Brain microvascular endothelial cell (primary cell): ENCODE data around the gene HOXD11.

Experiments
- DNase-seq: peaks from one replicate; pipeline ENCODE4 v3.0.0-alpha.2; 2020
- H3K27ac ChIP-seq: fragments of 250-450 bp; sonication (Bioruptor Pico); 2 replicates; pipeline ENCODE4 v1.5.1; 2020; ENCODE audit warnings: mild to moderate bottlenecking, moderate library complexity
- H3K27me3 ChIP-seq: fragments of 250-450 bp; sonication (Bioruptor Pico); replicated peaks from 2 replicates; pipeline ENCODE4 v1.5.1; 2020; ENCODE audit warnings: mild to moderate bottlenecking
- H3K36me3 ChIP-seq: fragments of 250-450 bp; sonication (Bioruptor Pico); replicated peaks from 2 replicates; pipeline ENCODE4 v1.5.1; 2020; ENCODE audit warnings: mild to moderate bottlenecking
- H3K4me3 ChIP-seq: 2 replicates; pipeline ENCODE4 v1.5.1; 2011; ENCODE audit warnings: low read depth, mild to moderate bottlenecking, control low read depth, low read length, moderate library complexity
- CTCF ChIP-seq: IDR thresholded peaks from 2 replicates; pipeline ENCODE4 v1.5.1; 2011; ENCODE audit warnings: low read depth, mild to moderate bottlenecking, moderate library complexity, low read length, control low read depth, inconsistent platforms; ENCODE audit errors: missing control alignments
- in situ Hi-C: cut with HindIII; loops from 2 replicates; pipeline ENCODE4 v1.10.0; 2017; ENCODE audit warnings: low sequenced_read_pairs, low pct_ligation_motif_present

The HOXD11 gene

DNA sequence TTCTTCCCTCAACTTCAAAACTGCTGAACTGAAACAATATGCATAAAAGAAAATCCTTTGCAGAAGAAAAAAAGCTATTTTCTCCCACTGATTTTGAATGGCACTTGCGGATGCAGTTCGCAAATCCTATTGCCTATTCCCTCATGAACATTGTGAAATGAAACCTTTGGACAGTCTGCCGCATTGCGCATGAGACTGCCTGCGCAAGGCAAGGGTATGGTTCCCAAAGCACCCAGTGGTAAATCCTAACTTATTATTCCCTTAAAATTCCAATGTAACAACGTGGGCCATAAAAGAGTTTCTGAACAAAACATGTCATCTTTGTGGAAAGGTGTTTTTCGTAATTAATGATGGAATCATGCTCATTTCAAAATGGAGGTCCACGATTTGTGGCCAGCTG is 30.8 kb downstream of the HOXD11 start:
- DNase-seq, result no peak
- no peak for TF ChIP-seq CTCF
- Histone ChIP-seq H3K27ac (no peak overlapping the region), H3K36me3 (no peaks in the 10 kb centered on the region), H3K4me3 (no peak overlapping the region), H3K27me3 (peaks cover 89% of the 10 kb centered on the region)
- in situ Hi-C loops, result loop anchor here (25.0 kb wide), 1 partner anchor 499 kb away; no protein-coding TSS in a partner anchor

DNA sequence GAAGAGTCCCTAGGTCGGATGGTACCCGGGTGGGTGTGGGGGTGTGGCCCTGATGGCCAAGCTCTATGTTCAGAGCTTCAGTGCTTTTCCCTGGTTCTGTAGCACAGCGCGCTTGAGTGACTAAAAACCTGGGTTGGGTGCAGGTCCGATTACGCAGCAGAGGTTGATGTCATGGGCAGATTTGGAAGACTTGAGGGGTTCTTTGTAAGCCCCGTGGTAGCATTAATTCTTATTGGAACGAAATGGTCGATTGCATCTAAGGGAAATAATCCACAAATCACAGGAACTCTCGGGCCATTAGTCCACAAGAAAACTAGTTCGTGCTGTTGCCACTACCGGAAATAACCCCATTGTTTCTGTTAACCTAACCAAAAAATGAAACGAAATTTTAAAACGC is 31.4 kb downstream of the HOXD11 start:
- DNase-seq, result no peak
- in situ Hi-C loops, result loop anchor here (25.0 kb wide), 1 partner anchor 499 kb away; no protein-coding TSS in a partner anchor
- Histone ChIP-seq H3K36me3 (no peaks in the 10 kb centered on the region), H3K27ac (no peak overlapping the region), H3K27me3 (peaks cover 83% of the 10 kb centered on the region), H3K4me3 (no peak overlapping the region)
- no peak for TF ChIP-seq CTCF

DNA sequence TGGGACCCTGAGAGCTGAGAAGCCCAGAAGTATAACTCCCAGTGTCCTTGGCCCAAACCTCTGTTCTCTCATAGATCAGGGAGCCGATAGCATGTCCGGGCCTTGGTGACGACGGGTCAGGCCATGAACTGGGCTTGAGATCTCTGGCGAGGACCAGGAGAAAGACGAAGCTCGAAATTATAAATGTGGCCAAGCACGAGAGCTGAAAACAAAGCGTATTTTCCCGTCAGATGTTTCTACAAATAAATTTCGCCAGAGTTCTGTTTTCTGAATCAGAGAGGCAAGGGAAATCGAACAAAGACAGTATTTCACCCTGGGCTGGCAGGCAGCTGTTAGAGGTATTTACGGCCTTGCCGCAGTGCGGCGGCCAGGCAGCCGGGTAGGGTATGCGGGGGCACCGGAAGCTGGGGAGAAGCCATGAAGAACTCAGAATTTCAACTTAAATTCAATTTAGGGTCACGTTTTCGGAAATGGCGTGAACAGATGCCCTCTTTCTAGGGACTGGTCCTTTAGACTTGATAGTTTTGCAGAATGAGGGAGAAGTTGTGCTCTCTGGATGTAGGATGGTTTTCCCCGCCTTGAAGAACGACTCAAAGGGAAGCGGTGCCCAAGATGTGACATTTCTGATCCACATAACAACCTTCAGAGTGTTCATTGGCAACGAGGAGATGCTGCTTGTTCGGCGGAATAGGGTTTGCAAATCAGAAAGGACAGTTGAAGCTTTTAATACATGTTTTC is 32.0 kb downstream of the HOXD11 start:
- Histone ChIP-seq H3K27ac (no peak overlapping the region), H3K27me3 (peaks cover 77% of the 10 kb centered on the region), H3K4me3 (no peak overlapping the region), H3K36me3 (no peaks in the 10 kb centered on the region)
- in situ Hi-C loops, result loop anchor here (25.0 kb wide), 1 partner anchor 498 kb away; no protein-coding TSS in a partner anchor
- TF ChIP-seq CTCF, result no peak
- no peak for DNase-seq

- no peaks in the 10 kb centered on the region for H3K36me3 ChIP-seq
- peaks cover 75% of the 10 kb centered on the region for H3K27me3 ChIP-seq
- in situ Hi-C loops, result loop anchor here (25.0 kb wide), 1 partner anchor 497 kb away; no protein-coding TSS in a partner anchor
- H3K4me3 ChIP-seq, result peak overlapping the region; percentile 17
- H3K27ac ChIP-seq, result no peak overlapping the region
- no peak for TF ChIP-seq CTCF
- DNase-seq, result no peak
Measured at GRCh38 chr2:176139661-176140512, 32.8 kb downstream of the HOXD11 start.

- H3K27me3 ChIP-seq, result peaks cover 75% of the 10 kb centered on the region
- in situ Hi-C loops, result loop anchor here (25.0 kb wide), 1 partner anchor 497 kb away; no protein-coding TSS in a partner anchor
- no peaks in the 10 kb centered on the region for H3K36me3 ChIP-seq
- peak overlapping the region; percentile 53 for H3K4me3 ChIP-seq
- peak; percentile 78 for TF ChIP-seq CTCF
- no peak overlapping the region for H3K27ac ChIP-seq
- no peak for DNase-seq
Measured at GRCh38 chr2:176140513-176141317, 33.6 kb downstream of the HOXD11 start.
